ENCODE measurements around the gene SLC7A6OS. TPM values are rescaled to one million over a fixed set of nuclear protein-coding genes. Genes with fewer than 3 reads are reported as not detected.

SLC7A6OS gene
- total RNA-seq, 2 donors from 2014 or later, result 15.2 to 16.6 TPM

DNA sequence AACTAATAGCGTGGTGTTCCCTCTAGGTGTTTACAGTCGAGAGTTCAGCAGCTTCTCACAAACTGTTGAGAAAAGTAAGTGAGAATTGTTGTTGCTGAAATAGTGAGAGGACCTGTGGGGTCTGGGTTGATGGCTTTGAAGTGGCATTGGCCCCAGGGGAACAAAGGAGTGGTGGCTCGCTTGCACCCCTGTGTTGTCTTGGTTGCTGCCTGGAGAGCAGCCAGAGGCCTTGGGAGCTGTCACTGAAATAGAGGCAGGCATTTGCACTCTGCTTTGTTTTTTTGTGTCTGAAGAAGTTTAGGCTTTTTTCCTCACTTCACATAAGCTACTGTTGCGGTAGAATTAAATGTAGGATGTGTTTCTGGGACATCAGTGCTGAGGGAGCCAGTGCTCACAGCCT, 36.9 kb upstream of the SLC7A6OS start:
- TF ChIP-seq, protein P1, sequence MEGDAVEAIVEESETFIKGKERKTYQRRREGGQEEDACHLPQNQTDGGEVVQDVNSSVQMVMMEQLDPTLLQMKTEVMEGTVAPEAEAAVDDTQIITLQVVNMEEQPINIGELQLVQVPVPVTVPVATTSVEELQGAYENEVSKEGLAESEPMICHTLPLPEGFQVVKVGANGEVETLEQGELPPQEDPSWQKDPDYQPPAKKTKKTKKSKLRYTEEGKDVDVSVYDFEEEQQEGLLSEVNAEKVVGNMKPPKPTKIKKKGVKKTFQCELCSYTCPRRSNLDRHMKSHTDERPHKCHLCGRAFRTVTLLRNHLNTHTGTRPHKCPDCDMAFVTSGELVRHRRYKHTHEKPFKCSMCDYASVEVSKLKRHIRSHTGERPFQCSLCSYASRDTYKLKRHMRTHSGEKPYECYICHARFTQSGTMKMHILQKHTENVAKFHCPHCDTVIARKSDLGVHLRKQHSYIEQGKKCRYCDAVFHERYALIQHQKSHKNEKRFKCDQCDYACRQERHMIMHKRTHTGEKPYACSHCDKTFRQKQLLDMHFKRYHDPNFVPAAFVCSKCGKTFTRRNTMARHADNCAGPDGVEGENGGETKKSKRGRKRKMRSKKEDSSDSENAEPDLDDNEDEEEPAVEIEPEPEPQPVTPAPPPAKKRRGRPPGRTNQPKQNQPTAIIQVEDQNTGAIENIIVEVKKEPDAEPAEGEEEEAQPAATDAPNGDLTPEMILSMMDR (IDR thresholded peaks at IDR 0.05), result no peak
- intact Hi-C loops (cut with DNase I), result no loop called here
- no peaks in the 10 kb centered on the region for H3K27me3 ChIP-seq
- H3K9me3 ChIP-seq, result no peaks in the 10 kb centered on the region
- peaks cover 3% of the 10 kb centered on the region for H3K36me3 ChIP-seq
- no peak for DNase-seq
- no peak overlapping the region for H3K4me3 ChIP-seq
- peaks cover 5% of the 10 kb centered on the region for H3K4me1 ChIP-seq
- H3K9ac ChIP-seq (ENCODE audit: low read depth in 2 of 2, low read length in 2 of 2), result no peak overlapping the region
- H3K27ac ChIP-seq, result no peak overlapping the region

DNA sequence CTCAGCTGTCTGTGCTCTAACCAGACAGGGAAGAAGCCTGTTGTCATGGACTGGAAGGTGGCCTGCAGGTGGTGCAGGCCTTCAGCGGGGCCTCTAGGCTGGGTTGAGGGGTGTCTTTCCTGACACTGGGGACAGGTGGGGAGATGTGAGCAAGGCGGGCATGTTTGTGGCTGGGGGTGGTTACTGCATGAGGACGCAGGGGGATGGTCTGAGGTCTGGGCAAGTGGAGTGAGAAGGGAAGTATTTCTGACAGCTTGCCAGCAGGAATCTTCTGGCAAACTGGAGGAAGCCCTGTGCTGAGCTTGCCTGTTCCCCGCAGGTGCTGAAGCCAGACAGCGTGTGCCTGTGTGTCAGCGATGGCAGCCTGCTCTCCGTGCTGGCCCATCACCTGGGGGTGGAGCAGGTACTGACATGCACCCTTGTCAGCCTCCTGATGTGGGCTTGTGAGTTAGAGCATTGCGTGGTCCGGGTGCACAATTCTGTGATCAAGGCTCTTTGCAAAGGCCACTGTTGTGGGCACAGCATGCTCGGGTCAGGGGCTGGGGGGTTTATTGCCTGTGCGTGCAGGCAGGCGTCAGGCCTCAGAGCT, 36.2 kb upstream of the SLC7A6OS start:
- H3K4me1 ChIP-seq, result peaks cover 5% of the 10 kb centered on the region
- no peak overlapping the region for H3K27ac ChIP-seq
- H3K9ac ChIP-seq (ENCODE audit: low read depth in 2 of 2, low read length in 2 of 2), result no peak overlapping the region
- TF ChIP-seq, protein P1 (IDR thresholded peaks at IDR 0.05), result no peak
- H3K27me3 ChIP-seq, result no peaks in the 10 kb centered on the region
- no peaks in the 10 kb centered on the region for H3K9me3 ChIP-seq
- intact Hi-C loops (cut with DNase I), result no loop called here
- DNase-seq, result no peak
- no peak overlapping the region for H3K4me3 ChIP-seq
- peaks cover 3% of the 10 kb centered on the region for H3K36me3 ChIP-seq

DNA sequence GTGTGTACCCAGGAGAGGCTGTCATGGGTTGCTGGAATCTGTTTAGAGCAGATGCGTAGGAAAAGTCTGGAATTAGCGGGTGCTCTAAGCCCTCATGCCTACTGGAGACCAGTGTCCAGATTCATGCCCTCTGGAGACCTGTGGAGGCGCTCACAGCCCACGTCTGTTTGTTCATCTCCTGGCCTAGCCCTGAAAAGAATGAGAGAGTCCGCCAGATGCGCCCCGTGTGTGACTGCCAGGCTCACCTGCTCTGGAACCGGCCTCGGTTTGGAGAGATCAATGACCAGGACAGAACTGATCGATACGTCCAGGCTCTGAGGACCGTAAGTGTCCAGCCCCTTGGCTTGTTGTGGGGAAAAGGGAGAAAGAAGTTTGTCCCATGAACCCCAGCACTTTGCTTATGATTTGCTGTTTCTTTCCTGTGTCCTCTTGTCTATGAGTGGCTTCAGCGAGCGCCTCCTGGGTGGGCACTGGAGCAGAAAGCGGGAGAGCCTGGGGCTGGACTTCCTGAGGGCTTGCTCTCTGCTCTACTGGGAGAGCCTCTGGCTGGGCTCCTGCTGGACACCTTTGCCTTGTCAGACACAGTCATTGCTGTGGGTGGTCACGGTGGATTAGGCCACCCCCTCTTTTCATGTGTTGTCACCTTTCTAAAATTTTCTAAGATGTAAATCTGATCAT, 35.4 kb upstream of the SLC7A6OS start:
- TF ChIP-seq, protein P1 (IDR thresholded peaks at IDR 0.05), result no peak
- no peak overlapping the region for H3K9ac ChIP-seq (ENCODE audit: low read depth in 2 of 2, low read length in 2 of 2)
- H3K36me3 ChIP-seq, result peaks cover 3% of the 10 kb centered on the region
- H3K4me1 ChIP-seq, result no peaks in the 10 kb centered on the region
- intact Hi-C loops (cut with DNase I), result no loop called here
- no peaks in the 10 kb centered on the region for H3K27me3 ChIP-seq
- no peak overlapping the region for H3K4me3 ChIP-seq
- H3K9me3 ChIP-seq, result no peaks in the 10 kb centered on the region
- H3K27ac ChIP-seq, result no peak overlapping the region
- no peak for DNase-seq

DNA sequence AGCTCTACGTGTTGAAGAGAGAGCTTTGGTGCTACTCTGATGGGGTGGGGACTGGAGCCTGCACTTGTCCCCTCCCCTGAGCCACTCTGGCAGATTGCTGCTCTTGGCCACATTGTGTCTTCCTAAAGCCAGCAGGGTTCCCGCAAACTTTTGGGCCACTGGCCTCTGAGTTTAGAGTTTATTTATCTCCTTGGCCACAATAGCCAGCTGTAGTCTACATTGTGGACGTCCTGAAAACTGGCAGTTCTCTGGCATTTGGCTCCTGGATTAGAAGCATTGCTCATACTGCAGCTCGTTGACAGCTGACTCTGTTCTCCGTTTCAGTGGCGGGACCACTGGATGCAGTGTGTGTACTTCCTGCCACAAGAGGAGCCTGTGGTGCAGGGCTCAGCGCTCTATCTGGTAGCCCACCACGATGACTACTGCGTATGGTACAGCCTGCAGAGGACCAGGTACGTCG, 34.6 kb upstream of the SLC7A6OS start:
- TF ChIP-seq, protein P1 (IDR thresholded peaks at IDR 0.05), result no peak
- Histone ChIP-seq H3K36me3 (peaks cover 7% of the 10 kb centered on the region), H3K4me1 (no peaks in the 10 kb centered on the region), H3K27ac (no peak overlapping the region), H3K9ac (ENCODE audit: low read depth in 2 of 2, low read length in 2 of 2) (no peak overlapping the region), H3K4me3 (no peak overlapping the region), H3K9me3 (no peaks in the 10 kb centered on the region), H3K27me3 (no peaks in the 10 kb centered on the region)
- intact Hi-C loops (cut with DNase I), result no loop called here
- no peak for DNase-seq

DNA sequence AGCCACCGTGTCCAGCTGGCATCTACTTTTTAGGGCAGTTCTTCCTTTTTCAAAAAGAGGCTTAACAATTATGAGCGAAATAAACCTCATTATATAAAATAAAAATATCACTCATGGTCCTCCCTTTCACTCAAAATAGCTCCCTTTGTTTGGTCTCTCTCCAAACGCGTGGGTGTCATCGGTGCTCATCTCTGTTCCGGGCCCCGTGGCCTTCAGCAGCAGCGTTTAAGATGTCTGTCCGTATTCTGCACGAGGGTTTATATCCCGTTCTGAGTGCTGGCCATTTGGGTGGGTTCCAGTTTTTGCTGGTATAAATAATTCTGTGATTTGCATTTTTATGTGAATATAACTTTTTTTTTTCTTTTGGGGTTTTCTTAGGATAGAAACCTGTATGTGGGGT, 33.5 kb upstream of the SLC7A6OS start:
- Histone ChIP-seq H3K9ac (ENCODE audit: low read depth in 2 of 2, low read length in 2 of 2) (no peak overlapping the region), H3K27me3 (no peaks in the 10 kb centered on the region), H3K9me3 (no peaks in the 10 kb centered on the region), H3K36me3 (peaks cover 7% of the 10 kb centered on the region), H3K4me1 (no peaks in the 10 kb centered on the region), H3K4me3 (no peak overlapping the region), H3K27ac (no peak overlapping the region)
- intact Hi-C loops (cut with DNase I), result no loop called here
- no peak for DNase-seq
- TF ChIP-seq, protein P1 (IDR thresholded peaks at IDR 0.05), result no peak

Data from colonic mucosa (tissue), 4 donors.